Neutrophil (primary cell): ENCODE results near the gene CNST.

ENCODE experiments used
- H3K27ac ChIP-seq: fragments of 200-600 bp; sonication (generic); 2 replicates; pipeline ENCODE4 v1.5.1; 2016; ENCODE audit warnings: mild to moderate bottlenecking, moderate library complexity
- H3K27me3 ChIP-seq: fragments of 200-600 bp; sonication (generic); 2 replicates; pipeline ENCODE4 v1.6.0; 2016; ENCODE audit warnings: mild to moderate bottlenecking
- H3K36me3 ChIP-seq: fragments of 200-600 bp; sonication (generic); 2 replicates; pipeline ENCODE4 v1.5.1; 2017
- H3K4me1 ChIP-seq, 2 experiments: fragments of 200-600 bp in 1 of 2; sonication (generic) in 1 of 2; 1 replicate in 1 of 2; 2 replicates in 1 of 2; pipeline versions ENCODE4 v1.5.1 to v1.6.1; 2013 to 2016; ENCODE audit warnings: low read depth in 1 of 2, low read length in 1 of 2, mild to moderate bottlenecking in 1 of 2, moderate library complexity in 1 of 2; ENCODE audit not compliant: control insufficient read depth in 1 of 2, insufficient read depth in 1 of 2
- H3K4me3 ChIP-seq, 2 experiments: fragments of 200-600 bp in 1 of 2; sonication (generic) in 1 of 2; 1 replicate in 1 of 2; 2 replicates in 1 of 2; pipeline ENCODE4 v1.5.1; 2013 to 2016; ENCODE audit warnings: low read depth in 1 of 2, low read length in 1 of 2, mild to moderate bottlenecking in 1 of 2, moderate library complexity in 1 of 2
- H3K9me3 ChIP-seq: fragments of 200-600 bp; sonication (generic); 2 replicates; pipeline ENCODE4 v1.5.1; 2016
- CTCF ChIP-seq: fragments of 200-600 bp; sonication (generic); IDR thresholded peaks from 2 replicates; pipeline ENCODE4 v1.5.1; 2016; ENCODE audit warnings: antibody characterized with exemption

CNST gene

GRCh38 chr1:246582301-246583055, 16.2 kb downstream of the CNST start:
- H3K4me1 ChIP-seq = peaks cover 2 to 28% of the 10 kb centered on the region in 2 experiments
- no peaks in the 10 kb centered on the region for H3K27me3 ChIP-seq
- no peak overlapping the region for H3K27ac ChIP-seq
- no peak overlapping the region for H3K4me3 ChIP-seq
- H3K9me3 ChIP-seq = no peaks in the 10 kb centered on the region
- H3K36me3 ChIP-seq = peaks cover 7% of the 10 kb centered on the region
- TF ChIP-seq CTCF = no peak

- no peak for TF ChIP-seq CTCF
- H3K27me3 ChIP-seq = no peaks in the 10 kb centered on the region
- H3K4me3 ChIP-seq = no peak overlapping the region
- H3K36me3 ChIP-seq = peaks cover 7% of the 10 kb centered on the region
- no peak overlapping the region for H3K27ac ChIP-seq
- H3K4me1 ChIP-seq = peaks cover 2 to 32% of the 10 kb centered on the region in 2 experiments
- no peaks in the 10 kb centered on the region for H3K9me3 ChIP-seq
Observed at GRCh38 chr1:246583056-246583440, 16.8 kb downstream of the CNST start.

GRCh38 chr1:246583448-246584185, 17.4 kb downstream of the CNST start:
- TF ChIP-seq CTCF = no peak
- Histone ChIP-seq H3K9me3 (no peaks in the 10 kb centered on the region), H3K27ac (no peak overlapping the region), H3K4me1 (peaks cover 2 to 32% of the 10 kb centered on the region in 2 experiments), H3K36me3 (peaks cover 7% of the 10 kb centered on the region), H3K4me3 (no peak overlapping the region), H3K27me3 (no peaks in the 10 kb centered on the region)

GRCh38 chr1:246587032-246587431, 20.8 kb downstream of the CNST start:
- TF ChIP-seq CTCF = no peak
- no peaks in the 10 kb centered on the region for H3K27me3 ChIP-seq
- H3K36me3 ChIP-seq = peaks cover 14% of the 10 kb centered on the region
- H3K9me3 ChIP-seq = no peaks in the 10 kb centered on the region
- H3K27ac ChIP-seq = peak overlapping the region; percentile 49
- peaks cover 0 to 11% of the 10 kb centered on the region in 2 experiments for H3K4me1 ChIP-seq
- H3K4me3 ChIP-seq = no peak overlapping the region

- Histone ChIP-seq H3K27ac (peak overlapping the region; percentile 49), H3K4me1 (peaks cover 0 to 7% of the 10 kb centered on the region in 2 experiments), H3K36me3 (peaks cover 15% of the 10 kb centered on the region), H3K4me3 (no peak overlapping the region), H3K27me3 (no peaks in the 10 kb centered on the region), H3K9me3 (no peaks in the 10 kb centered on the region)
- no peak for TF ChIP-seq CTCF
Observed at GRCh38 chr1:246587606-246588005, 21.4 kb downstream of the CNST start.
